RPMI7951 (cell line): Measurements from ENCODE around the gene DENND5A. TPM values are rescaled to one million over a fixed set of nuclear protein-coding genes. Genes with fewer than 3 reads are reported as not detected.
A peak's percentile ranks its signal among the peaks of the same experiment; 100 is the strongest.

Source experiments
- DNase-seq: peaks from one replicate; pipeline ENCODE4 v3.0.0-alpha.2; 2012; ENCODE audit warnings: low read depth
- total RNA-seq: library from RNA; depleted of rRNA; stranded (reverse); fragments of >200 nt; shearing (Covaris generic); gene quantifications from 2 replicates; pipeline ENCODE4 v1.2.3, GENCODE V29; 2014; rRNA removed

The DENND5A gene
- total RNA-seq = 70.5 and 80.6 TPM in 2 replicates

DNA sequence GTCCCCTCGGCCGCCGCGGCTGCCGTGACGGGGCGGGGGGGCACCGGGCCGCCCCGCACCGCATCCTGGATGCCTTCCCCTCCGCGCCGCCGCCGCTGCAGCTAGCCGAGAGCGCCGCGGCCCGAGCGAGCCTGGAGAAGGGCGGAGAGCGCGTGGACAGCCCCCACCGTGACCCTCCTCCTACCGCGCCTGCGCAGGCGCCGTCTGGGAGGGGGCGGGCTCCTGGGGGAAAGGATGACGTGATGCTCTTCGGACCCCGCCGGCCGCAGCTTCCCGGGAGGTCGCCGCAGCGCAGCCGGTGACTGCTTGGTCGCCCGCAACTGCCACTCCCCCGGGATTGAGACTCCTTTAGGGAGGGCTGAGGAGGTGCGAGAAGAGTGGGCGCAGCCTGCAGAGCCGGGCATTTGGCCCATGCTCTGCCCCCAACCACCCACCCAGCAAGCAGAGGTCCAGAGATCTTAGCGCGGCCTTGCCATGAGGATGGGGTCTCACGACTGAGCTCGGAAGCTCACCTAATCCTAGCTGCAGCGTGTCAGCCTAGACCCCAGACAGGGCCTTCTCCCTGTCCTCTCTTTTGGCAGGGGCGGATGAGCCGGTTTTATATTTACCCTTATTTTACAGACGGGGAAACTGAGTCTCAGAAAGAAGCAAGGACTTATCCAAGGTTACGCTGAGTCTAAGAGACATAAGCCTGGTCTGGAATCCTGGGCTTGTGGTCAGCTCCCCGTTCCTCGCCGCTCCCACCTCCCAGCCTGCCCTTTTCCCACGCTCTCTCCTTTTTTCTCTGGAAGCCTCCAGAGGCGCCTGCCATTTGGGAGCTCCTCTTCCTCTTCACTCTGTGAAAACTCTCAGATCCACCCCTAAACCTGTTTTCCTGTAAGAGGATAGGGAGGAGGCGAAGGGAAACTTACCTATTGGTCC is at the start of gene DENND5A:
DENND5A (minus strand) TSS at position 140 of the 921 bp plus-strand sequence. CDS start 281 bp downstream, outside the sequence.
- DNase-seq = peak; percentile 81

DNA sequence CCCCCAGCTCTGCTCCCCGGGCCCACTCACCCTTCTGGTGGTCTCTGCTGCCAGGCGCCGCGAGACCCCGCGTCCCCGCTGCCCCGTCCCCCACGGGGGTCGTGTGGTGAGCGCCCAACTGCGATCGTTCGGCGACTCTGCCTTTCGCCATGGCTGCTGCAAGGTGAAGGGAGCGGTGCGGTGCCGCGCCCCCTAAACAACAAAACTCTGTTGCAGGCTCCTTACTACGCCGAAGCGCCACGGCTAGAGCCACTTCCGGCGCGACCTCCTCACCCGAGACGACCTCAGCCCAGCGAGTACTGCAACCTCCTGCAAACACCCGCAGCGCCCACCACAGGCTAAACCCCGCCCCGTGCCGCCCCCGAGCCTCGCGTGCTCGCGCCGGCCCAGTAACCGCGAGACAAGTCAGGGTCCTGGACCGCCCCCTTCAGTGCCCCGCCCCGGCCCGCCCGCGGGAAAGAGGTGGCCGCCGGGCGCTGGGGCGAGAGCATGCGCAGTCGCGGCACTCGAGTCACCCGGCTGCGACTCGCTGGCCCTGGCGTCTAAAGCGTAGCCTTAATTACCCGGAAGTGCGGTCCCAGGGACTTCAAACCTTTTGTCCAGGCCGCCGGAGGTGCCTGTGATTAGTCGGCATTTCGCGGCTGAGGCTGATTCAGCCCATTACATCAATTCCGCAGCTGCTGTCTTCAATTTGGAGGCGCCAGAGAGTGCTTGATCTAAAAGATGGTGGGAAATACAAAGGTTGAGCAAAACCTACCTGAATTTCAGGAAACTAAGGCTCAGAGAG is 49.3 kb upstream of the DENND5A start, which contains the start of gene TMEM41B:
TMEM41B (minus strand) TSS at position 303 of the 787 bp plus-strand sequence; CDS start at position 151, 152 bp downstream.
- peak; percentile 98 for DNase-seq

GRCh38 chr11:9313648-9314290 is 48.6 kb upstream of the DENND5A start:
- peak; percentile 17 for DNase-seq

GRCh38 chr11:9310485-9311090 is 45.4 kb upstream of the DENND5A start:
- no peak for DNase-seq

DNA sequence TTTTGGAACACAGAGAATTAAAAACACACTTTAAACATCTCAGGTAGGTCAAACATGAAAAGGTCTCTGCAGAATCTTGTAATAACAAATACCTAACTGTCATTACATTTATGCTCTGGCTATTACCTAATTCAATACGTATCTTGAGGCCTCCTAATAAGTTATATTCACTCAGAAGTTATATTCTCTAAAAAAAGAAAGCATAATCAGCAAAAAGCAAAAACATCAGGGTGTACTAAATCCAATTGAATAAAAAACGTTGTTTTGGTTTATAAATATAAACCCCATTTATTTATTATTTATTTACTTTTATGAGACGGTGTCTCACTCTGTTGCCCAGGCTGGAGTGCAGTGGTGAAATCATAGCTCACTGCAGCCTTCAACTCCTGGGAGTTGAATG is 39.0 kb upstream of the DENND5A start:
- DNase-seq = no peak

DNA sequence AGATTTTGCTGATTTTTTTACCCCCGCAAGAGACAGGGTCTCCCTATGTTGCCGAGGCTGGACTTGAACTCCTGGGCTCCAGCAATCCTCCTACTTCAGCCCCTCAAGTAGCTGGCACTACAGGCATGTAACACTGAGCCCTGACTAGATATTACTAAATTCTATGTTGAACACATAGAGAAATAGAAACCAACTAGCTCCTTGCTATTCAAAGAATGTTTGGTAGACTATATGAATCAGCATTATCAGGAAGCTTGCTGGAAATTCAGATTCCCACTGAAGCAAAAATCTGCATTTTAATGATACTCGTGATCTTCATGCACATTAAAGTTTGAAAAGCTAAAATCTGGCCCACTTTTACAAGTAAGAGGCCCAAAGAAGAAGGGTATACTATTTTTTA is 37.3 kb upstream of the DENND5A start:
- no peak for DNase-seq

- DNase-seq = no peak
These were observed 36.6 kb upstream of the DENND5A start for GRCh38 chr11:9301720-9302119.

DNA sequence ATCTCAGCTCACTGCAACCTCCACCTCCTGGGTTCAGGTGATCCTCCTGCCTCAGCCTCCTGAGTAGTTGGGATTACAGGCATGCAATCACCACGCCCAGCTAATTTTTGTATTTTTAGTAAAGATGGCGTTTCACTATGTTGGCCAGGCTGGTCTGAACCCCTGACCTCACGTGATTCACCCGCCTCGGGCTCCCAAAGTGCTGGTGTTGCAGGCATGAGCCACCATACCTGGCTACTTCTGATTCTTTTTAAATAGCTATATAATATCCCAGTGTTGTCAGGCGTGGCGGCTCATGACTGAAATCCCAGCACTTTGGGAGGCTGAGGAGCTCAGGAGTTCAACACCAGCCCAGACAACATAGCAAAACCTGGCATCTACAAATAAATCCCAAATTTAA is 28.5 kb upstream of the DENND5A start:
- no peak for DNase-seq

DNA sequence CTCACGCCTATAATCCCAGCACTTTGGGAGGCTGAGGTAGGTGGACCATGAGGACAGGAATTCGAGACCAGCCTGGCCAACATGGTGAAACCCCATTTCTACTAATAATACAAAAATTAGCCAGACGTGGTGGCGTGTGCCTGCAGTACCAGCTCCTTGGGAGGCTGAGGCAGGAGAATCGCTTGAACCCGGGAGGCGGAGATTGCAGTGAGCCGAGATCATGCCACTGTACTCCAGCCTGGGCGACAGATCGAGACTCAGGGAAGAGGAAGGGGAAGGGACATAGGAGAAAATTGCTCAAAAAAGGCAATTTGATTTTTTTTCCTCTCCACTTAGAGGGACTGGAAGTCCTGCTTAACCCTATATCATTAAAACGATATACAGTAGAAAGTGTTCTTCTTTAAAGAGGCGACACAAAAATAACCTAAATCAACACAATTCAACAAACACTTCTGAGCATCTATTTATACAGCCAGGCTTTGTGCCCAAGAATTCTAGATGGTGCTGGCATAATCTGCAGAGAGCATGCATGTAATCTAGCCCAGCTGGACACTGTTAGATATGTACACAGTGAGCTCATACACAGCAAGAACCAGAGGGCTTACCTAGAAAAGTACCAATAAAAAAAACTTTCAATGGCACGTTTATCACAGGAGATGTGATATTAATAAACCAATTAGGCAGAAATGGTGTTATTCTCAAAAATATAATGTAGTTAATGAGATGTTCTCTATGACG is 20.9 kb upstream of the DENND5A start:
- no peak for DNase-seq

- DNase-seq = peak; percentile 83
These were observed 15.6 kb upstream of the DENND5A start for GRCh38 chr11:9280655-9281301.

GRCh38 chr11:9277176-9277575 is 12.0 kb upstream of the DENND5A start:
- DNase-seq = no peak

DNA sequence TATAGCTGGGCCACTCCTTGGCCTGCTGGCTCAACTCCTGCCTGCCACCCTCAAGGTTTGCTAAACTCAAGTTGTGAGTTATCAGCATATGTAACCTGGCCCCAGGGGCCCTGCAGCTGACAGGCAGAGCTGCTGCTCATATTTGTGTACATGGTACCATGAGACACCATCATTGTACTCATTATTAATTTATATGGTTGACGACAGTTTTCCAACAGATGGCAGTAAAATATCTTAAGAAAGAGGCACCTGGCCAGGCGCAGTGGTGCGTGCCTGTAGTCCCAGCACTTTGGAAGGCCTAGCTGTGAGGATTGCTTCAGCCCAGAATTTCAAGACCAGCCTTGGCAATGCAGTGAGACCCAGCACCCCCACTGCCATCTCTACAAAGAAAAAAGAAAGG is 11.4 kb upstream of the DENND5A start:
- DNase-seq = peak; percentile 16

GRCh38 chr11:9274499-9275258 is 9.5 kb upstream of the DENND5A start:
- DNase-seq = no peak

DNA sequence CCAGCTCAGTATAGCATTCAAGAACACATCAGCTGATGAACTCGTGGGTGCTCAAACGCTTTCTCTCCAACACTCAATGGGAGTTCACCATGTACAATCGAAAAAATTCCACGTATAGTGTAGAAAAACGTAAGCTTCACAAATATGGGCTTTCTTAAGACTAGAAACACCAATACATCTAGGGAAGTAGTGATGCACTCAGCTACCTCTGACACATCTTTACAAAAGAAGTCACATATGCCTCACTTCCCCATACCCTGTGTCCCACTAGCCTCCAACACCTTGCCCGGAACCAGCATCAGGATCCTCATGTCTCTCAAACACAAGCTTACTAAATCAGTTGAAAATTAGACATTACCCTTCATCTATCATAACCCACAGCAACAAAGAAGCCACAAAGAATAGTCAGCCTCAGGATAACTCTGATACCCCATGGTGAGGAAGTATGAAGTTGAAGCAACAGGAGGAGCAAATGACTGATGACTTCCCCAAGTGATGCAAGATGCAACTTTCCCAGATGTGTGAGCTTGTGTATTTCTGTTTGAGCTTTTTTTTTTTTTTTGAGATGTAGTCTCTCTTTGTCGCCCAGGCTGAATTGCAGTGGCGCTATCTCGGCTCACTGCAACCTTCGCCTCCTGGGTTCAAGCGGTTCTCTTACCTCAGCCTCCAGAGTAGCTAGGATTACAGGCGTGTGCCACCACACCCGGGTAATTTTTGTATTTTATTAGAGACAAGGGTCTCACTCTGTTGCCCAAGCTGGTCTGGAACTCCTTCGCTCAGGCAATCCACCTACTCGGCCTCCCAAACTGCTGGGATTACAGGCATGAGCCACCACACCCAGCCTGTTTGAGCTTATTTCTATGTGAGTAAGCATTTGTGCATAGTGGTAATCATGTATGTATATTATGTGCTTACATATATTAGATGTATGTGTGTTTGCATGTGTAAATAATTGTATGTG is 8.5 kb upstream of the DENND5A start:
- DNase-seq = no peak

GRCh38 chr11:9269492-9270013 is 4.4 kb upstream of the DENND5A start:
- DNase-seq = peak; percentile 26

GRCh38 chr11:9267680-9268079 is 2.5 kb upstream of the DENND5A start:
- DNase-seq = no peak

DNA sequence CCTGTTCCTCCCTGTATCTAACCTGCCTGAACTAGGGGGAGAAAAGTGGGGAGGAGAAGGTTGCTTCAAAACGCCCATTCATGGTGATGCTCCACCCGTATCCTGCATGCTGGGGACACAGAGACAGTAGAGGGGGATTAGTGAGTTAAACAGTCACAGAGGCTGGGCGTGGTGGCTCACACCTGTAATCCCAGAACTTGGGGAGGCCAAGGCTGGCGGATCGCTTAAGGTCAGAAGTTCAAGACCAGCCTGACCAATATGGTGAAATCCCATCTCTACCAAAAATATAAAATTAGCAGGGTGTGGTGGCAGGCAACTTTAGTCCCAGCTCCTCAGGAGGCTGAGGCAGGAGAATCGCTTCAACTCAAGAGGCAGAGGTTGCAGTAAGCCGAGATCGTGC is 1.8 kb upstream of the DENND5A start:
- no peak for DNase-seq

- DNase-seq = no peak
These were observed 1.1 kb upstream of the DENND5A start for GRCh38 chr11:9266132-9266736.
